ENCODE data around the gene HOXA6. TPM values are rescaled to one million over a fixed set of nuclear protein-coding genes. Genes with fewer than 3 reads are reported as not detected.
A peak's percentile ranks its signal among the peaks of the same experiment; 100 is the strongest.

HOXA6 gene
- total and polyA plus RNA-seq, 2 donors (not counting 3 experiments of a cell fraction or from before 2014, with no cell fraction given), result 10.0 to 20.7 TPM

DNA sequence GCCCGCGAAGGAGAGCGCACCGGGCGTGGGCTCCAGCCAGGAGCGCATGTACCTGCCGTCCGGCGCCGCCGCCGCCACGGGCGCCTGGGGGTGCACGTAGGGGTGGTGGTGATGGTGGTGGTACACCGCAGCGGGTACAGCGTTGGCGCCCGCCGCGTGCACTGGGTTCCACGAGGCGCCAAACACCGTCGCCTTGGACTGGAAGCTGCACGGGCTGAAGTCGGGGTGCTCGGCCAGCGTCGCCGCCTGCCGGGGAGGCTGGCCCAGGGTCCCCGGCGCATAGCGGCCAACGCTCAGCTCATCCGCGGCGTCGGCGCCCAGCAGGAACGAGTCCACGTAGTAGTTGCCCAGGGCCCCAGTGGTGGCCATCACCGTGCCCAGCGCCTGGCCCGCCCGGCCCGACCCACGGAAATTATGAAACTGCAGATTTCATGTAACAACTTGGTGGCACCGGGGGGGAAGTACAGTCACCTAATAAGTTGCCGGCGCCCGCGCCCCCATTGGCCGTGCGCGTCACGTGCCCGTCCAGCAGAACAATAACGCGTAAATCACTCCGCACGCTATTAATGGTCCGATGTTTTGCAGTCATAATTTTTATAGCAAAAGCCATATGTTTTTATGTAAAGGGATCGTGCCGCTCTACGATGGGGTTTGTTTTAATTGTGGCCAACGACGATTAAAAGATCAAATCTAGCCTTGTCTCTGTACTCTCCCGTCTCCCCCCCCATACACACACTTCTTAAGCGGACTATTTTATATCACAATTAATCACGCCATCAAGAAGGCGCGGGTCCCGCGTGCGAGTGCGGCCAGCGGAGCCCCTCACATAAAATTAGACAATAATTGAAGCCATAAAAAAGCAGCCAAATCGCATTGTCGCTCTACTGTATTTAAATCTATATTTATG lies 17.8 kb upstream of the HOXA6 start, which contains the start of gene HOXA9:
HOXA9 (minus strand) TSS at position 449 of the 907 bp plus-strand sequence; CDS start at position 369, 80 bp downstream.
- H2AFZ ChIP-seq (ENCODE audit: low read depth, low read length), result no peak within 1 kb of the TSS
- no peaks in the 10 kb centered on the region for H4K20me1 ChIP-seq (replicated peaks; ENCODE audit: control insufficient read depth, extremely low read depth, insufficient read depth, low read length)
- H3K36me3 ChIP-seq (ENCODE audit: control insufficient read depth in 2 of 2, extremely low read depth in 1 of 2, insufficient read depth in 2 of 2, low read length in 2 of 2), result peaks cover 3 to 7% of the 10 kb centered on the region in 2 experiments
- no peaks in the 10 kb centered on the region for H3K9me3 ChIP-seq (replicated peaks; ENCODE audit: control insufficient read depth, insufficient read depth, low read length)
- peak; percentile 98 for DNase-seq (ENCODE audit: low read depth, low spot score)
- peaks cover 31% of the 10 kb centered on the region for H3K4me1 ChIP-seq (ENCODE audit: control insufficient read depth, extremely low read depth, insufficient read depth, low read length)
- dilution Hi-C loops (cut with MboI; ENCODE audit: extremely low pct_ligation_motif_present, low sequenced_read_pairs) (loop anchor here (10.0 to 25.0 kb wide), 3 partner anchors 311 to 978 kb away; no protein-coding TSS in a partner anchor), intact Hi-C loops (cut with micrococcal nuclease) (loop anchor here (1.0 to 2.0 kb wide), 4 partner anchors 9 to 63 kb away; partner anchors contain the start of genes HOXA10 and HOXA2)
- H3K27ac ChIP-seq (ENCODE audit: insufficient read depth, low read depth, low read length), result peak within 1 kb of the TSS; percentile 91
- H3K4me3 ChIP-seq (replicated peaks in 1 of 3; ENCODE audit: insufficient read depth in 1 of 3, low read depth in 1 of 3, low read length in 3 of 3), result peak within 1 kb of the TSS; percentile 63 to 98 (median 88)
- H3K4me2 ChIP-seq (ENCODE audit: insufficient read depth, low read length), result peak within 1 kb of the TSS; percentile 91
- TF ChIP-seq MYC (IDR thresholded peaks at IDR 0.05; ENCODE audit: low read depth, low read length), result no peak
- peak; percentile 94 for TF ChIP-seq POLR2AphosphoS5 (IDR thresholded peaks at IDR 0.05; ENCODE audit: insufficient read depth, low read depth, low read length)
- TF ChIP-seq FOS (IDR thresholded peaks at IDR 0.05; ENCODE audit: borderline replicate concordance, insufficient read depth, low read length), result peak; percentile 63
- peak; percentile 95 for TF ChIP-seq POLR2A (IDR thresholded peaks at IDR 0.05; ENCODE audit: low read depth, low read length)
- TF ChIP-seq, protein P1, sequence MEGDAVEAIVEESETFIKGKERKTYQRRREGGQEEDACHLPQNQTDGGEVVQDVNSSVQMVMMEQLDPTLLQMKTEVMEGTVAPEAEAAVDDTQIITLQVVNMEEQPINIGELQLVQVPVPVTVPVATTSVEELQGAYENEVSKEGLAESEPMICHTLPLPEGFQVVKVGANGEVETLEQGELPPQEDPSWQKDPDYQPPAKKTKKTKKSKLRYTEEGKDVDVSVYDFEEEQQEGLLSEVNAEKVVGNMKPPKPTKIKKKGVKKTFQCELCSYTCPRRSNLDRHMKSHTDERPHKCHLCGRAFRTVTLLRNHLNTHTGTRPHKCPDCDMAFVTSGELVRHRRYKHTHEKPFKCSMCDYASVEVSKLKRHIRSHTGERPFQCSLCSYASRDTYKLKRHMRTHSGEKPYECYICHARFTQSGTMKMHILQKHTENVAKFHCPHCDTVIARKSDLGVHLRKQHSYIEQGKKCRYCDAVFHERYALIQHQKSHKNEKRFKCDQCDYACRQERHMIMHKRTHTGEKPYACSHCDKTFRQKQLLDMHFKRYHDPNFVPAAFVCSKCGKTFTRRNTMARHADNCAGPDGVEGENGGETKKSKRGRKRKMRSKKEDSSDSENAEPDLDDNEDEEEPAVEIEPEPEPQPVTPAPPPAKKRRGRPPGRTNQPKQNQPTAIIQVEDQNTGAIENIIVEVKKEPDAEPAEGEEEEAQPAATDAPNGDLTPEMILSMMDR (IDR thresholded peaks at IDR 0.05; ENCODE audit: extremely low read depth in 1 of 2, insufficient read depth in 1 of 2, low read depth in 1 of 2, low read length in 2 of 2), result no peak
- TF ChIP-seq GATA2 (IDR thresholded peaks at IDR 0.05; ENCODE audit: insufficient read depth, insufficient read length, low read depth, low read length), result no peak
- no peak for TF ChIP-seq JUN (IDR thresholded peaks at IDR 0.05; ENCODE audit: borderline replicate concordance, insufficient read depth, insufficient read length, low read depth)
- TF ChIP-seq, protein P2, sequence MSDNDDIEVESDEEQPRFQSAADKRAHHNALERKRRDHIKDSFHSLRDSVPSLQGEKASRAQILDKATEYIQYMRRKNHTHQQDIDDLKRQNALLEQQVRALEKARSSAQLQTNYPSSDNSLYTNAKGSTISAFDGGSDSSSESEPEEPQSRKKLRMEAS (IDR thresholded peaks at IDR 0.05; ENCODE audit: insufficient read depth, insufficient read length), result peak; percentile 97
- no peak for TF ChIP-seq EZH2 (IDR thresholded peaks at IDR 0.05; ENCODE audit: borderline replicate concordance, low read depth, low read length, severe bottlenecking)
- no peaks in the 10 kb centered on the region for H3K27me3 ChIP-seq (ENCODE audit: control insufficient read depth in 2 of 2, insufficient read depth in 2 of 2, low read length in 2 of 2)
- no peaks in the 10 kb centered on the region for H3K9me1 ChIP-seq (replicated peaks; ENCODE audit: control insufficient read depth, extremely low read depth, insufficient read depth, low read length)
- peak within 1 kb of the TSS; percentile 85 for H3K9ac ChIP-seq (replicated peaks; ENCODE audit: extremely low read depth, insufficient read depth, low read length)
- BruUV-seq (replicated peaks), result TSS peak; percentile 55
- FAIRE-seq, result peak; percentile 78
- CTCF ChIA-PET, result interaction anchor here (1.2 to 7.4 kb wide), 9 partner anchors 8 to 931 kb away, joined by 3 to 42 read pairs (median 4); partner anchors contain the start of gene HOXA3
- peaks cover 88% of the 10 kb centered on the region for H3K79me2 ChIP-seq (ENCODE audit: control insufficient read depth, insufficient read depth, low read length)
- POLR2A ChIA-PET, result interaction anchor here (0.9 to 1.8 kb wide), 6 partner anchors 12 to 54 kb away, joined by 3 to 8 read pairs (median 5); partner anchors contain the start of genes HOXA11, HOXA3 and HOXA5

All from endothelial cell of umbilical vein (primary cell).